GM23338 (cell line): ENCODE results near the gene MCM3AP. TPM values are rescaled to one million over a fixed set of nuclear protein-coding genes. Genes with fewer than 3 reads are reported as not detected.
A peak's percentile ranks its signal among the peaks of the same experiment; 100 is the strongest.

ENCODE experiments used
- ATAC-seq: fragments of 200-7000 bp; cut with Tn5 transposase; 3 replicates; pipeline ENCODE4 v1.9.1; 2020
- DNase-seq: peaks from one replicate; pipeline ENCODE4 v3.0.0-alpha.2; 2015; ENCODE audit warnings: low spot score
- H2AFZ ChIP-seq: fragments of 200-600 bp; sonication (generic); 2 replicates; pipeline ENCODE4 v1.8.0; 2016; ENCODE audit warnings: antibody characterized with exemption, mild to moderate bottlenecking, moderate library complexity
- H3F3A ChIP-seq: fragments of 200-600 bp; sonication (generic); replicated peaks from 2 replicates; pipeline ENCODE4 v1.8.0; 2017; ENCODE audit warnings: antibody characterized with exemption, mixed run types, low read depth
- H3K27ac ChIP-seq: fragments of 200-600 bp; sonication (generic); 2 replicates; pipeline ENCODE4 v1.6.1; 2016; ENCODE audit warnings: low read depth
- H3K27me3 ChIP-seq: fragments of 200-600 bp; sonication (generic); 2 replicates; pipeline ENCODE4 v1.8.0; 2016; ENCODE audit warnings: mild to moderate bottlenecking, mixed run types, moderate library complexity; ENCODE audit not compliant: insufficient read depth
- H3K36me3 ChIP-seq: fragments of 200-600 bp; sonication (generic); 2 replicates; pipeline ENCODE4 v1.8.0; 2016; ENCODE audit warnings: mild to moderate bottlenecking; ENCODE audit not compliant: insufficient read depth
- H3K4me1 ChIP-seq: fragments of 200-600 bp; sonication (generic); 2 replicates; pipeline ENCODE4 v1.8.0; 2016; ENCODE audit warnings: mild to moderate bottlenecking, moderate library complexity; ENCODE audit not compliant: insufficient read depth
- H3K4me2 ChIP-seq: fragments of 200-600 bp; sonication (generic); 2 replicates; pipeline ENCODE4 v1.7.1; 2017; ENCODE audit warnings: mixed run types
- H3K4me3 ChIP-seq: fragments of 200-600 bp; sonication (generic); 2 replicates; pipeline ENCODE4 v1.6.1; 2016; ENCODE audit warnings: mixed run types
- H3K79me2 ChIP-seq: fragments of 200-600 bp; sonication (generic); replicated peaks from 2 replicates; pipeline ENCODE4 v1.8.0; 2017; ENCODE audit warnings: mild to moderate bottlenecking; ENCODE audit not compliant: insufficient read depth
- H3K9me2 ChIP-seq: fragments of 200-600 bp; sonication (generic); 2 replicates; pipeline ENCODE4 v1.8.0; 2017; ENCODE audit not compliant: insufficient read depth
- H4K20me1 ChIP-seq: fragments of 200-600 bp; sonication (generic); replicated peaks from 2 replicates; pipeline ENCODE4 v1.8.0; 2017; ENCODE audit warnings: mild to moderate bottlenecking; ENCODE audit not compliant: insufficient read depth
- H3K27ac Mint-ChIP-seq: 2 replicates; pipeline ENCODE4 v1.8.0; 2020; ENCODE audit warnings: inconsistent platforms, mild to moderate bottlenecking, moderate library complexity, mixed read lengths
- H3K27me3 Mint-ChIP-seq: 3 replicates; pipeline ENCODE4 v1.8.0; 2022; ENCODE audit warnings: low read depth, mild to moderate bottlenecking, moderate library complexity, mixed read lengths, inconsistent platforms; ENCODE audit not compliant: insufficient read depth, poor library complexity
- H3K36me3 Mint-ChIP-seq: 3 replicates; pipeline ENCODE4 v1.8.0; 2021; ENCODE audit warnings: low read depth, mild to moderate bottlenecking, inconsistent platforms, moderate library complexity, mixed read lengths
- H3K4me1 Mint-ChIP-seq: 3 replicates; pipeline ENCODE4 v1.8.0; 2020; ENCODE audit warnings: mild to moderate bottlenecking, inconsistent platforms, mixed read lengths
- H3K4me3 Mint-ChIP-seq: 3 replicates; pipeline ENCODE4 v1.8.0; 2021; ENCODE audit warnings: moderate library complexity, mild to moderate bottlenecking, inconsistent platforms, mixed read lengths
- H3K9me3 Mint-ChIP-seq: 3 replicates; pipeline ENCODE4 v1.8.0; 2020; ENCODE audit warnings: moderate library complexity, mild to moderate bottlenecking, inconsistent platforms, mixed read lengths
- CREB1 ChIP-seq: fragments of 250-450 bp; sonication (Bioruptor Pico); IDR thresholded peaks from 2 replicates; pipeline ENCODE4 v1.5.0; 2020; ENCODE audit warnings: low read depth, mild to moderate bottlenecking, moderate library complexity
- EZH2 ChIP-seq: fragments of 200-600 bp; sonication (generic); IDR thresholded peaks from one replicate; pipeline ENCODE4 v1.8.0; 2017; ENCODE audit warnings: antibody characterized with exemption, mild to moderate bottlenecking, low read depth; ENCODE audit not compliant: unreplicated experiment
- EZH2phosphoT487 ChIP-seq: fragments of 200-600 bp; sonication (generic); IDR thresholded peaks from one replicate; pipeline ENCODE4 v1.8.1; 2018; ENCODE audit warnings: antibody characterized with exemption; ENCODE audit not compliant: unreplicated experiment
- JUNB ChIP-seq: IDR thresholded peaks from one replicate; pipeline ENCODE4 v1.6.1; 2016; ENCODE audit warnings: antibody characterized with exemption; ENCODE audit not compliant: unreplicated experiment
- NANOG ChIP-seq: IDR thresholded peaks from 2 replicates; pipeline ENCODE4 v1.6.1; 2016; ENCODE audit warnings: antibody characterized with exemption, borderline replicate concordance
- POLR2AphosphoS5 ChIP-seq: IDR thresholded peaks from 2 replicates; pipeline ENCODE4 v1.6.1; 2016; ENCODE audit warnings: antibody characterized with exemption, low read depth
- REST ChIP-seq: IDR thresholded peaks from one replicate; pipeline ENCODE4 v1.6.1; 2018; ENCODE audit warnings: antibody characterized with exemption; ENCODE audit not compliant: unreplicated experiment
- STAT1 ChIP-seq: IDR thresholded peaks from one replicate; pipeline ENCODE4 v1.6.1; 2016; ENCODE audit warnings: antibody characterized with exemption; ENCODE audit not compliant: unreplicated experiment
- ZNF114 ChIP-seq: fragments of 250-450 bp; sonication (Bioruptor Pico); IDR thresholded peaks from 2 replicates; pipeline ENCODE4 v1.5.0; 2020; ENCODE audit warnings: mild to moderate bottlenecking, moderate library complexity
- ZNF331 ChIP-seq: fragments of 250-450 bp; sonication (Bioruptor Pico); IDR thresholded peaks from 2 replicates; pipeline ENCODE4 v1.5.0; 2020; ENCODE audit warnings: low read depth, mild to moderate bottlenecking, moderate library complexity
- polyA plus RNA-seq: library from polyadenylated mRNA; unstranded; fragments of >200 nt; fragmentation: Nextera tagmentation; extraction: Ambion mirVana; gene quantifications from 2 replicates; pipeline ENCODE4 v1.2.1, GENCODE V29; 2016
- total RNA-seq: library from RNA; depleted of rRNA; stranded (reverse); fragments of >200 nt; shearing (Covaris generic); gene quantifications from 2 replicates; pipeline ENCODE4 v1.2.3, GENCODE V29; 2014
- TF ChIP-seq, protein P1 (sequence below): fragments of 250-450 bp; sonication (Bioruptor Pico); IDR thresholded peaks from 2 replicates; pipeline ENCODE4 v1.5.0; 2020; ENCODE audit warnings: mild to moderate bottlenecking, moderate library complexity
- TF ChIP-seq, protein P2 (sequence below): IDR thresholded peaks from 2 replicates; pipeline ENCODE4 v1.6.1; 2016; ENCODE audit warnings: antibody characterized with exemption

Gene MCM3AP
- total and polyA plus RNA-seq, 2 experiments from 2014 or later, result 39.2 to 123 TPM

DNA sequence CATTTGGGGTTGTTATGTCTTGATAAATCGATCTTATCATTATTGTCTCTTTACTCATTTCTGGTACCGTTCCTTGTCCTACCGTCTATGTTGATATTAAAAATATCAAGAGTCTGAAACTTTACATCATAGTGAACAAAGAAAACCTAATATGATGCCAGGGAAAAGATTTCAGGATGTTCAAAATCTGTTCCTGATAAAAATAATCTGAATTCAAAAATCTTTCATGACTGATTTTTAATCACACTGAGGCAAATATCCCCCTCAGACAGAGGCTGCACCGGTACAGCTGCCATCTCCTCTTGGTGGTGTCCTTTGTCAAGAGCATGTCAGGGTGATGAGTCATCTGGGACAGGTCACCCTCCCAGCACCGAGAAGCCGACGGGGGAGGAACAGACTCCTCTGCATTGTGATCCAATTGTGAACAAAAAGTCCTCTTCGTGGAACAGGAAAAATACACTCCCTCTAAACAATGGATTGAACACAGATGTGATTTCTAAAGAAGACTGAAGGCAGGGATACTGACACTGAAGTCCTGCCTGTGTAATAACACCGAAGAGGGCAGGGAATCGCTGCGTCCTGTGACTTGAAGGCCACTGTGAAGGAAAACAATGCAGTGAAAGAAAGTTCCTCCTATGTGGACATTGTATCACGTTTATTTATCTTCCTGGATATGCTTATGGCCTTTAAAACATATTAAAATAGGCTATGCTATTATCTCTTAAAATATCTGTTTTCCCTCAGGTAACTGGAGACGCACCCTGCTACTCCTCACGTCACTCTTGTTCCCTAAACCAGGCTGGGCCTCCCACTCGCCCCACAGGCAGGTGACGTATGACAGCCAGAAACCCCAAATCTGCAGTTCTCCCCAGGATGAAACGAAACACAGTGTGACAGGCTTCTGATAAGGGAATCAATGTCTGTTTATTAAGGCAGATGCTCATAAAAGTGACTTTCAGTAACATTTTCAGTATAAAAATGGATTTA, 96.9 kb downstream of the MCM3AP start (continued):
- TF ChIP-seq EZH2 (no peak), EZH2phosphoT487 (no peak), NANOG (no peak)
- TF ChIP-seq, protein P1, sequence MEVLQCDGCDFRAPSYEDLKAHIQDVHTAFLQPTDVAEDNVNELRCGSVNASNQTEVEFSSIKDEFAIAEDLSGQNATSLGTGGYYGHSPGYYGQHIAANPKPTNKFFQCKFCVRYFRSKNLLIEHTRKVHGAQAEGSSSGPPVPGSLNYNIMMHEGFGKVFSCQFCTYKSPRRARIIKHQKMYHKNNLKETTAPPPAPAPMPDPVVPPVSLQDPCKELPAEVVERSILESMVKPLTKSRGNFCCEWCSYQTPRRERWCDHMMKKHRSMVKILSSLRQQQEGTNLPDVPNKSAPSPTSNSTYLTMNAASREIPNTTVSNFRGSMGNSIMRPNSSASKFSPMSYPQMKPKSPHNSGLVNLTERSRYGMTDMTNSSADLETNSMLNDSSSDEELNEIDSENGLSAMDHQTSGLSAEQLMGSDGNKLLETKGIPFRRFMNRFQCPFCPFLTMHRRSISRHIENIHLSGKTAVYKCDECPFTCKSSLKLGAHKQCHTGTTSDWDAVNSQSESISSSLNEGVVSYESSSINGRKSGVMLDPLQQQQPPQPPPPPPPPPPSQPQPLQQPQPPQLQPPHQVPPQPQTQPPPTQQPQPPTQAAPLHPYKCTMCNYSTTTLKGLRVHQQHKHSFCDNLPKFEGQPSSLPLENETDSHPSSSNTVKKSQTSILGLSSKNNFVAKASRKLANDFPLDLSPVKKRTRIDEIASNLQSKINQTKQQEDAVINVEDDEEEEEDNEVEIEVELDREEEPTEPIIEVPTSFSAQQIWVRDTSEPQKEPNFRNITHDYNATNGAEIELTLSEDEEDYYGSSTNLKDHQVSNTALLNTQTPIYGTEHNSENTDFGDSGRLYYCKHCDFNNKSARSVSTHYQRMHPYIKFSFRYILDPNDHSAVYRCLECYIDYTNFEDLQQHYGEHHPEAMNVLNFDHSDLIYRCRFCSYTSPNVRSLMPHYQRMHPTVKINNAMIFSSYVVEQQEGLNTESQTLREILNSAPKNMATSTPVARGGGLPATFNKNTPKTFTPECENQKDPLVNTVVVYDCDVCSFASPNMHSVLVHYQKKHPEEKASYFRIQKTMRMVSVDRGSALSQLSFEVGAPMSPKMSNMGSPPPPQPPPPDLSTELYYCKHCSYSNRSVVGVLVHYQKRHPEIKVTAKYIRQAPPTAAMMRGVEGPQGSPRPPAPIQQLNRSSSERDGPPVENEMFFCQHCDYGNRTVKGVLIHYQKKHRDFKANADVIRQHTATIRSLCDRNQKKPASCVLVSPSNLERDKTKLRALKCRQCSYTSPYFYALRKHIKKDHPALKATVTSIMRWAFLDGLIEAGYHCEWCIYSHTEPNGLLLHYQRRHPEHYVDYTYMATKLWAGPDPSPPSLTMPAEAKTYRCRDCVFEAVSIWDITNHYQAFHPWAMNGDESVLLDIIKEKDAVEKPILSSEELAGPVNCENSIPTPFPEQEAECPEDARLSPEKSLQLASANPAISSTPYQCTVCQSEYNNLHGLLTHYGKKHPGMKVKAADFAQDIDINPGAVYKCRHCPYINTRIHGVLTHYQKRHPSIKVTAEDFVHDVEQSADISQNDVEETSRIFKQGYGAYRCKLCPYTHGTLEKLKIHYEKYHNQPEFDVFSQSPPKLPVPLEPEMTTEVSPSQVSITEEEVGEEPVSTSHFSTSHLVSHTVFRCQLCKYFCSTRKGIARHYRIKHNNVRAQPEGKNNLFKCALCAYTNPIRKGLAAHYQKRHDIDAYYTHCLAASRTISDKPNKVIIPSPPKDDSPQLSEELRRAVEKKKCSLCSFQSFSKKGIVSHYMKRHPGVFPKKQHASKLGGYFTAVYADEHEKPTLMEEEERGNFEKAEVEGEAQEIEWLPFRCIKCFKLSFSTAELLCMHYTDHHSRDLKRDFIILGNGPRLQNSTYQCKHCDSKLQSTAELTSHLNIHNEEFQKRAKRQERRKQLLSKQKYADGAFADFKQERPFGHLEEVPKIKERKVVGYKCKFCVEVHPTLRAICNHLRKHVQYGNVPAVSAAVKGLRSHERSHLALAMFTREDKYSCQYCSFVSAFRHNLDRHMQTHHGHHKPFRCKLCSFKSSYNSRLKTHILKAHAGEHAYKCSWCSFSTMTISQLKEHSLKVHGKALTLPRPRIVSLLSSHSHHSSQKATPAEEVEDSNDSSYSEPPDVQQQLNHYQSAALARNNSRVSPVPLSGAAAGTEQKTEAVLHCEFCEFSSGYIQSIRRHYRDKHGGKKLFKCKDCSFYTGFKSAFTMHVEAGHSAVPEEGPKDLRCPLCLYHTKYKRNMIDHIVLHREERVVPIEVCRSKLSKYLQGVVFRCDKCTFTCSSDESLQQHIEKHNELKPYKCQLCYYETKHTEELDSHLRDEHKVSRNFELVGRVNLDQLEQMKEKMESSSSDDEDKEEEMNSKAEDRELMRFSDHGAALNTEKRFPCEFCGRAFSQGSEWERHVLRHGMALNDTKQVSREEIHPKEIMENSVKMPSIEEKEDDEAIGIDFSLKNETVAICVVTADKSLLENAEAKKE (CRISPR knock-in tag), result no peak

GRCh38 chr21:46187814-46188213, 97.6 kb downstream of the MCM3AP start:
- 0 out of 2 replicates have a peak, but pooled peaks cover 4% of the 10 kb centered on the region for H3F3A ChIP-seq
- Mint-ChIP-seq H3K27me3 (peaks cover 6% of the 10 kb centered on the region), H3K4me1 (peaks cover 19% of the 10 kb centered on the region), H3K9me3 (no peaks in the 10 kb centered on the region), H3K4me3 (no peak overlapping the region; the same call in 2 of the 3 replicates), H3K27ac (peak overlapping the region; percentile 36; the same call in 1 of the 2 replicates), H3K36me3 (peaks cover 19% of the 10 kb centered on the region)
- H3K27ac ChIP-seq, result peak overlapping the region; percentile 75; the same call in 1 of the 2 replicates
- H2AFZ ChIP-seq, result no peak overlapping the region
- no peaks in the 10 kb centered on the region for H3K27me3 ChIP-seq
- no peaks in the 10 kb centered on the region for H3K79me2 ChIP-seq
- H3K4me1 ChIP-seq, result peaks cover 11% of the 10 kb centered on the region; the same call in 1 of the 2 replicates
- ATAC-seq, result no peak
- no peaks in the 10 kb centered on the region for H3K9me2 ChIP-seq
- no peak overlapping the region for H3K4me3 ChIP-seq
- no peak overlapping the region for H3K4me2 ChIP-seq
- H4K20me1 ChIP-seq, result peaks cover 3% of the 10 kb centered on the region; the same call in 1 of the 2 replicates
- no peaks in the 10 kb centered on the region for H3K36me3 ChIP-seq
- DNase-seq, result no peak
- TF ChIP-seq, protein P2, sequence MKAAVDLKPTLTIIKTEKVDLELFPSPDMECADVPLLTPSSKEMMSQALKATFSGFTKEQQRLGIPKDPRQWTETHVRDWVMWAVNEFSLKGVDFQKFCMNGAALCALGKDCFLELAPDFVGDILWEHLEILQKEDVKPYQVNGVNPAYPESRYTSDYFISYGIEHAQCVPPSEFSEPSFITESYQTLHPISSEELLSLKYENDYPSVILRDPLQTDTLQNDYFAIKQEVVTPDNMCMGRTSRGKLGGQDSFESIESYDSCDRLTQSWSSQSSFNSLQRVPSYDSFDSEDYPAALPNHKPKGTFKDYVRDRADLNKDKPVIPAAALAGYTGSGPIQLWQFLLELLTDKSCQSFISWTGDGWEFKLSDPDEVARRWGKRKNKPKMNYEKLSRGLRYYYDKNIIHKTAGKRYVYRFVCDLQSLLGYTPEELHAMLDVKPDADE, result no peak
- TF ChIP-seq CREB1 (CRISPR knock-in tag) (no peak), ZNF331 (CRISPR knock-in tag) (no peak), REST (no peak), ZNF114 (CRISPR knock-in tag) (no peak), POLR2AphosphoS5 (no peak), JUNB (no peak), EZH2 (no peak), STAT1 (no peak), EZH2phosphoT487 (no peak)
